HG02840 (cell line): Measurements from ENCODE around the gene GTF3C4.

ENCODE experiments used
- ATAC-seq: cut with Tn5 transposase; IDR thresholded peaks from one replicate; pipeline ENCODE4 v1.9.1; 2021; ENCODE audit warnings: mild to moderate bottlenecking, moderate library complexity, moderate number of reproducible peaks; ENCODE audit not compliant: unreplicated experiment, low FRiP score

GTF3C4 gene

GRCh38 chr9:132647806-132648205 lies 22.5 kb upstream of the GTF3C4 start:
- no peak for ATAC-seq

- ATAC-seq: no peak
These were observed 22.0 kb upstream of the GTF3C4 start for GRCh38 chr9:132648283-132648682.

- ATAC-seq: no peak
These were observed 21.6 kb upstream of the GTF3C4 start for GRCh38 chr9:132648685-132649084.

GRCh38 chr9:132651259-132651658 lies 19.0 kb upstream of the GTF3C4 start:
- no peak for ATAC-seq

- no peak for ATAC-seq
These were observed 14.0 kb upstream of the GTF3C4 start for GRCh38 chr9:132656299-132656698.

GRCh38 chr9:132662152-132662945 lies 7.9 kb upstream of the GTF3C4 start:
- ATAC-seq: no peak

GRCh38 chr9:132663117-132663516 lies 7.1 kb upstream of the GTF3C4 start:
- ATAC-seq: no peak

GRCh38 chr9:132663851-132664250 lies 6.4 kb upstream of the GTF3C4 start:
- no peak for ATAC-seq

GRCh38 chr9:132669319-132669697 lies 956 bp upstream of the GTF3C4 start:
- no peak for ATAC-seq

- peak; percentile 59 for ATAC-seq
These were observed 387 bp upstream of the GTF3C4 start, which contains the start of gene DDX31 for GRCh38 chr9:132669698-132670456. TSS of gene DDX31 (minus strand) at chr9:132669983. CDS start at chr9:132669934, 49 bp downstream.

- no peak for ATAC-seq
These were observed 1.6 kb downstream of the GTF3C4 start for GRCh38 chr9:132671620-132672412.

GRCh38 chr9:132672413-132672690 lies 2.1 kb downstream of the GTF3C4 start:
- no peak for ATAC-seq

- ATAC-seq: no peak
These were observed 3.1 kb downstream of the GTF3C4 start for GRCh38 chr9:132673355-132673754.

- ATAC-seq: no peak
These were observed 4.2 kb downstream of the GTF3C4 start for GRCh38 chr9:132674485-132674884.

- ATAC-seq: no peak
These were observed 7.7 kb downstream of the GTF3C4 start for GRCh38 chr9:132677976-132678375.

GRCh38 chr9:132679946-132680625 lies 9.8 kb downstream of the GTF3C4 start:
- ATAC-seq: no peak

- ATAC-seq: no peak
These were observed 11.3 kb downstream of the GTF3C4 start for GRCh38 chr9:132681561-132681960.

GRCh38 chr9:132683873-132684272 lies 13.6 kb downstream of the GTF3C4 start:
- ATAC-seq: no peak

- no peak for ATAC-seq
These were observed 20.4 kb downstream of the GTF3C4 start for GRCh38 chr9:132690696-132691095.

- no peak for ATAC-seq
These were observed 23.9 kb downstream of the GTF3C4 start for GRCh38 chr9:132694144-132694543.

GRCh38 chr9:132697230-132697629 lies 27.0 kb downstream of the GTF3C4 start:
- no peak for ATAC-seq
